ENCODE data around the gene CILP2.

DNA sequence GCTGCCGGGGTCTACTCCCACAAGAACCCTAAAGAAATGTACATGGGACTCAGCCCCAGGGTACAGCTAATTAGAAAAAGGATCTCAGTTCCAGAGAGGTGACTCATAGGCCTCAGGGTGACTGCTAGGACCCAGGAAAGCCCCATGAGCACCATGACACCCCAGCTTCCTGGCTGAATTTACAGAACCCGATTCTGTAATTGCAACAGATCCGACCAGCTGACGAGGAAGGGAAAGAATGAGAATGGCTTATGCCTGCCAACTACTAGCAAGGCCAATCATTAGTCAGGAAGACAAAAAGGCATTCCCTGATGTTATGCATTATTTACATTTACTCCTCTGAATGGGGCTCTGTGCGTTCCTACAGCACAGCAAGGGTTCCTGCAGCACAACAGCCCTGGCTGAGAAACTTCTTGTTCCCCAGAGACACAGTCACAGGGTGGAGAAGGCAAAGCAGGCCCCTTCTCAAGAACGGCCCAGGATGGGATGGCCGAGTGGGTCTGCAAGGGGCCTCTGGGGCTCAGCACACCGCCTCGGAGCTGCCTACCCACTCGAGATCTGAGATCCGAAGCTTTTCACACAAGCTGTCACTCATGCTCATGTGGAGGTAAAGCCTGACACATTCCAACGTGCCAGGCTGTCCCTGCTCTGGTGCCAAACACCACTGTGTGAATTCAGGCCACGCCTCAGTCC is 53.2 kb downstream of the CILP2 start:
- TF ChIP-seq EZH2 (IDR thresholded peaks at IDR 0.05; ENCODE audit: insufficient read depth, poor library complexity, severe bottlenecking) = no peak
- TF ChIP-seq EZH2phosphoT487 (IDR thresholded peaks at IDR 0.05; ENCODE audit: insufficient read depth, low read depth) = no peak

Data from GM23248 (cell line).